GM12865 (cell line): ENCODE measurements around the gene KRTAP10-8.
"Not testable (repeated sequence)": the region's sequence is repeated elsewhere in the genome, so short reads cannot be mapped to it uniquely, and the experiment has no call there.

Experiments used
- DNase-seq: peaks from one replicate; pipeline ENCODE4 v3.0.0; 2010; ENCODE audit warnings: low read depth
- H3K4me3 ChIP-seq: 2 replicates; pipeline ENCODE4 v1.5.1; 2011; ENCODE audit warnings: mild to moderate bottlenecking, low read depth, low read length, control low read depth
- TF ChIP-seq, protein P1 (sequence below): IDR thresholded peaks from 2 replicates; pipeline ENCODE4 v1.5.1; 2011; ENCODE audit warnings: low read length, control low read depth, low read depth, inconsistent platforms; ENCODE audit not compliant: insufficient read depth; ENCODE audit errors: missing control alignments

Gene KRTAP10-8

DNA sequence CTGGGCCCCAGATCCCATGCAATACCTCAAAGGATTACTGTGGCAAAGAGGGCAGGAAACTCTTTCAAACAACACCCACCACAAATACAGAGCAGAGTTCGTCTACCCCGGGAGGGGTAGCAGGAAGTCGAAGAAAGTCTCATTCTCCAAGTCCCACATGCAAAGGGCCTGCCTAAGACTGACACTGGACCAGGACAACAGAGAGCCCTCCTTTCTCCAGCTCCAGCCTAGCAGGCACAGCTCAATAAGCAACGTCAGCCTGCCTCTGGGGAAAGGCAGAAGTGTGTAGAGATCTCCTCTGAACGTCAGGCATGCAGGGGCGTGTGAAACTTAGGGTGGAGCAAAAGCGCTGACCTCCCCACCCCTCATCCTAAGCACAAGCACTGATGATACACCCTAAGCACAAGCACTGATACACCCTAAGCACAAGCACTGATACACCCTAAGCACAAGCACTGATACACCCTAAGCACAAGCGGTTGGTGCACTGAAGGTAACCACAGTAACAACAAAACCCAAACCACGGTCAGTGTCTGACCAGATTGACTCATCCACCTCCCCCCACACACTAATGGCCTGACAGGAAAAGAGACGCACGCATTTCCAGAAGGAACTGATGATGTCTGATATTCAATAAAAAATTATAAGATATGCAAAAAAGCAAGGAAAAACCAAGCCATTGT is 47.2 kb downstream of the KRTAP10-8 start:
- peak; percentile 39 for DNase-seq
- H3K4me3 ChIP-seq: no peak overlapping the region
- TF ChIP-seq, protein P1, sequence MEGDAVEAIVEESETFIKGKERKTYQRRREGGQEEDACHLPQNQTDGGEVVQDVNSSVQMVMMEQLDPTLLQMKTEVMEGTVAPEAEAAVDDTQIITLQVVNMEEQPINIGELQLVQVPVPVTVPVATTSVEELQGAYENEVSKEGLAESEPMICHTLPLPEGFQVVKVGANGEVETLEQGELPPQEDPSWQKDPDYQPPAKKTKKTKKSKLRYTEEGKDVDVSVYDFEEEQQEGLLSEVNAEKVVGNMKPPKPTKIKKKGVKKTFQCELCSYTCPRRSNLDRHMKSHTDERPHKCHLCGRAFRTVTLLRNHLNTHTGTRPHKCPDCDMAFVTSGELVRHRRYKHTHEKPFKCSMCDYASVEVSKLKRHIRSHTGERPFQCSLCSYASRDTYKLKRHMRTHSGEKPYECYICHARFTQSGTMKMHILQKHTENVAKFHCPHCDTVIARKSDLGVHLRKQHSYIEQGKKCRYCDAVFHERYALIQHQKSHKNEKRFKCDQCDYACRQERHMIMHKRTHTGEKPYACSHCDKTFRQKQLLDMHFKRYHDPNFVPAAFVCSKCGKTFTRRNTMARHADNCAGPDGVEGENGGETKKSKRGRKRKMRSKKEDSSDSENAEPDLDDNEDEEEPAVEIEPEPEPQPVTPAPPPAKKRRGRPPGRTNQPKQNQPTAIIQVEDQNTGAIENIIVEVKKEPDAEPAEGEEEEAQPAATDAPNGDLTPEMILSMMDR: no peak

DNA sequence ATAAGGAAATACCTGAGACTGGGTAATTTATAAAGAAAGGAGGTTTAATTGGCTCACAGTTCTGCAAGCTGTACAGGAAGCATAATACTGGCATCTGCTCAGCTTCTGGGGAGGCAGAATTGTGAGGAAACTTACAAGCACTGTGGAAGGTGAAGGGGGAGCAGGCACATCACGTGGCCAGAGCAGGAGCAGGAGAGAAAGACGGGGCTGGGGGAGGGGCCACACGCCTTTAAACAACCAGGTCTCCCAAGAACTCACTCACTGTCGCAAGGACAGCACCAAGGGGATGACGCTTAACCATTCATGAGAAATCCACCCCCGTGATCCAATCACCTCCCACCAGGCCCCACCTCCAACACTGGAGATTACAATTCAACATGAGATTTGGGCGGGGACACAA is 49.7 kb downstream of the KRTAP10-8 start:
- not testable (repeated sequence) for H3K4me3 ChIP-seq, DNase-seq
